ENCODE results near the gene PIWIL4.

The PIWIL4 gene

GRCh38 chr11:94656968-94657367, 89.8 kb downstream of the PIWIL4 start:
- TF ChIP-seq CTCF (IDR thresholded peaks at IDR 0.05; ENCODE audit: extremely low read depth, missing control alignments), result no peak
- no peak for DNase-seq (ENCODE audit: low spot score)

GRCh38 chr11:94657629-94658028, 90.5 kb downstream of the PIWIL4 start:
- no peak for DNase-seq (ENCODE audit: low spot score)
- no peak for TF ChIP-seq CTCF (IDR thresholded peaks at IDR 0.05; ENCODE audit: extremely low read depth, missing control alignments)

- DNase-seq (ENCODE audit: low spot score), result no peak
- TF ChIP-seq CTCF (IDR thresholded peaks at IDR 0.05; ENCODE audit: extremely low read depth, missing control alignments), result no peak
These were observed 91.2 kb downstream of the PIWIL4 start for GRCh38 chr11:94658386-94658785.

- TF ChIP-seq CTCF (IDR thresholded peaks at IDR 0.05; ENCODE audit: extremely low read depth, missing control alignments), result no peak
- DNase-seq (ENCODE audit: low spot score), result no peak
These were observed 91.7 kb downstream of the PIWIL4 start for GRCh38 chr11:94658888-94659287.

- no peak for TF ChIP-seq CTCF (IDR thresholded peaks at IDR 0.05; ENCODE audit: extremely low read depth, missing control alignments)
- no peak for DNase-seq (ENCODE audit: low spot score)
These were observed 94.3 kb downstream of the PIWIL4 start for GRCh38 chr11:94661444-94661843.

GRCh38 chr11:94662065-94662779, 95.1 kb downstream of the PIWIL4 start:
- DNase-seq (ENCODE audit: low spot score), result no peak

More at GRCh38 chr11:94662065-94662779, 95.1 kb downstream of the PIWIL4 start:
- TF ChIP-seq CTCF (IDR thresholded peaks at IDR 0.05; ENCODE audit: extremely low read depth, missing control alignments), result no peak
